Left lung (tissue), 10 donors: ENCODE measurements around the gene RAPH1. TPM values are rescaled to one million over a fixed set of nuclear protein-coding genes. Genes with fewer than 3 reads are reported as not detected.

ENCODE experiments used
- ATAC-seq: fragments of 200-7000 bp; cut with Tn5 transposase; one replicate; pipeline ENCODE4 v1.9.1; 2020; ENCODE audit warnings: moderate library complexity
- DNase-seq, 4 donors: peaks; one replicate each; pipeline ENCODE4 v3.0.0-alpha.2; 2013 to 2020
- H3K27ac ChIP-seq, 2 donors: fragments of 200-600 bp; sonication (generic) in 1 of 2; one replicate each; pipeline versions ENCODE4 v1.5.0 to v1.8.0; 2020 to 2021
- H3K27me3 ChIP-seq, 2 donors: fragments of 200-600 bp; sonication (generic) in 1 of 2; one replicate each; pipeline versions ENCODE4 v1.5.0 to v1.8.0; 2020 to 2021
- H3K36me3 ChIP-seq, 2 donors: fragments of 200-600 bp; sonication (generic) in 1 of 2; one replicate each; pipeline versions ENCODE4 v1.5.0 to v1.8.0; 2020 to 2021
- H3K4me1 ChIP-seq, 2 donors: fragments of 200-600 bp; one replicate each; pipeline ENCODE4 v1.8.0; 2021
- H3K4me3 ChIP-seq, 2 donors: fragments of 200-600 bp; sonication (generic) in 1 of 2; one replicate each; pipeline versions ENCODE4 v1.5.0 to v1.8.0; 2020 to 2021; ENCODE audit warnings: mild to moderate bottlenecking in 1 of 2
- H3K9me3 ChIP-seq, 2 donors: fragments of 200-600 bp; sonication (generic) in 1 of 2; one replicate each; pipeline versions ENCODE4 v1.5.0 to v1.8.0; 2020 to 2021
- CTCF ChIP-seq, 2 donors: fragments of 200-600 bp; sonication (generic) in 1 of 2; IDR thresholded peaks; one replicate each; pipeline versions ENCODE4 v1.5.0 to v1.8.0; 2021; ENCODE audit warnings: antibody characterized with exemption in 2 of 2
- intact Hi-C, 2 donors: fragments of 100-400 bp; cut with DNase I; formaldehyde crosslinking; loops; one replicate each; pipeline versions ENCODE4 v1.11.2 to v1.14.2; 2022
- polyA plus RNA-seq, 6 donors: library from polyadenylated mRNA; unstranded; fragments of 120-200 nt; gene quantifications; one replicate each; pipeline ENCODE4 v1.2.1, GENCODE V29; 2013; ENCODE audit not compliant: insufficient read length in 6 of 6
- total RNA-seq, 2 donors: library from RNA; stranded (reverse); fragmentation: NEBNext Ultra II Directional; extraction: Animal tissue kit (Norgen Biotek cat#: 25700); gene quantifications; one replicate each; pipeline ENCODE4 v1.2.1, GENCODE V29; 2021
- donor health status: DM: no; HTN: yes; CAD: no.
- donor health status: DM: no; HTN: no; CAD: no.

RAPH1 gene
- total and polyA plus RNA-seq, 8 donors, result 24.6 to 74.7 (median 27.8) TPM

GRCh38 chr2:203463266-203463678, 71.8 kb downstream of the RAPH1 start:
- intact Hi-C loops, result no loop called here
- ATAC-seq (no peak), DNase-seq (peak in 2 of 4 donors; percentile 35 to 37)

GRCh38 chr2:203462308-203462707, 72.8 kb downstream of the RAPH1 start:
- H3K9me3 ChIP-seq, result no peaks in the 10 kb centered on the region
- H3K27ac ChIP-seq, result no peak overlapping the region
- intact Hi-C loops, result no loop called here
- ATAC-seq (no peak), DNase-seq (no peak)
- no peak overlapping the region for H3K4me3 ChIP-seq
- H3K27me3 ChIP-seq, result no peaks in the 10 kb centered on the region
- TF ChIP-seq CTCF (IDR thresholded peaks at IDR 0.05), result no peak
- H3K36me3 ChIP-seq, result peaks cover 2 to 32% of the 10 kb centered on the region in 2 donors
- no peaks in the 10 kb centered on the region for H3K4me1 ChIP-seq

More at GRCh38 chr2:203463266-203463678, 71.8 kb downstream of the RAPH1 start:
- Histone ChIP-seq H3K36me3 (peaks cover 0 to 22% of the 10 kb centered on the region in 2 donors), H3K27me3 (no peaks in the 10 kb centered on the region), H3K4me1 (no peaks in the 10 kb centered on the region), H3K27ac (no peak overlapping the region), H3K4me3 (no peak overlapping the region), H3K9me3 (no peaks in the 10 kb centered on the region)
- TF ChIP-seq CTCF (IDR thresholded peaks at IDR 0.05), result no peak

GRCh38 chr2:203461746-203462145, 73.4 kb downstream of the RAPH1 start:
- Histone ChIP-seq H3K4me1 (no peaks in the 10 kb centered on the region), H3K27ac (no peak overlapping the region), H3K4me3 (no peak overlapping the region), H3K27me3 (no peaks in the 10 kb centered on the region), H3K9me3 (no peaks in the 10 kb centered on the region), H3K36me3 (peaks cover 2 to 37% of the 10 kb centered on the region in 2 donors)
- DNase-seq (no peak), ATAC-seq (no peak)
- intact Hi-C loops, result no loop called here
- no peak for TF ChIP-seq CTCF (IDR thresholded peaks at IDR 0.05)

- H3K27ac ChIP-seq, result no peak overlapping the region
- no peaks in the 10 kb centered on the region for H3K27me3 ChIP-seq
- H3K4me1 ChIP-seq, result peaks cover 0 to 11% of the 10 kb centered on the region in 2 donors
- TF ChIP-seq CTCF (IDR thresholded peaks at IDR 0.05), result no peak
- no peaks in the 10 kb centered on the region for H3K9me3 ChIP-seq
- ATAC-seq (no peak), DNase-seq (no peak)
- no peak overlapping the region for H3K4me3 ChIP-seq
- intact Hi-C loops, result no loop called here
- peaks cover 2 to 50% of the 10 kb centered on the region in 2 donors for H3K36me3 ChIP-seq
Observed at GRCh38 chr2:203455209-203455608, 79.9 kb downstream of the RAPH1 start.

GRCh38 chr2:203453858-203454451, 81.1 kb downstream of the RAPH1 start:
- TF ChIP-seq CTCF (IDR thresholded peaks at IDR 0.05), result peak; percentile 51 to 58
- H3K4me1 ChIP-seq, result peaks cover 0 to 11% of the 10 kb centered on the region in 2 donors
- H3K36me3 ChIP-seq, result peaks cover 2 to 46% of the 10 kb centered on the region in 2 donors
- intact Hi-C loops, result no loop called here
- no peak overlapping the region for H3K4me3 ChIP-seq
- ATAC-seq (peak; percentile 79), DNase-seq (peak in 2 of 4 donors; percentile 25 to 60)
- no peak overlapping the region for H3K27ac ChIP-seq
- H3K27me3 ChIP-seq, result no peaks in the 10 kb centered on the region
- no peaks in the 10 kb centered on the region for H3K9me3 ChIP-seq
